Measurements from ENCODE around the gene VRK1.

- no peak for TF ChIP-seq CTCF (IDR thresholded peaks at IDR 0.05)
- no peak for TF ChIP-seq ATF3 (CRISPR knock-in tag; conservative IDR thresholded peaks at IDR 0.05)
- no peak for TF ChIP-seq SMAD4 (CRISPR knock-in tag; IDR thresholded peaks at IDR 0.05)
- no peak for TF ChIP-seq ZNF121 (CRISPR knock-in tag; IDR thresholded peaks at IDR 0.05)
- no peak for TF ChIP-seq ZNF263 (CRISPR knock-in tag; IDR thresholded peaks at IDR 0.05; ENCODE audit: low read depth)
- no peak for TF ChIP-seq TEAD4 (CRISPR knock-in tag; IDR thresholded peaks at IDR 0.05)
- TF ChIP-seq CBFB (CRISPR knock-in tag; IDR thresholded peaks at IDR 0.05; ENCODE audit: low read depth): no peak
- TF ChIP-seq ESRRA (CRISPR knock-in tag; IDR thresholded peaks at IDR 0.05; ENCODE audit: borderline replicate concordance): no peak
- no peak for TF ChIP-seq MYBL2 (CRISPR knock-in tag; IDR thresholded peaks at IDR 0.05)
- no peak for TF ChIP-seq KAT7 (CRISPR knock-in tag; IDR thresholded peaks at IDR 0.05; ENCODE audit: borderline replicate concordance)
- TF ChIP-seq PRRX2 (CRISPR knock-in tag; IDR thresholded peaks at IDR 0.05): no peak
- no peak for TF ChIP-seq TCF7 (CRISPR knock-in tag; IDR thresholded peaks at IDR 0.05; ENCODE audit: low read depth)
- no peak for TF ChIP-seq SP1 (CRISPR knock-in tag; conservative IDR thresholded peaks at IDR 0.05)
- no peak for TF ChIP-seq MAX (CRISPR knock-in tag; IDR thresholded peaks at IDR 0.05)
Measured at GRCh38 chr14:96827290-96827689, 30.1 kb downstream of the VRK1 start.

All from WTC11 (cell line).